Peyer's patch (tissue), 4 donors: ENCODE data around the gene MRE11. TPM values are rescaled to one million over a fixed set of nuclear protein-coding genes. Genes with fewer than 3 reads are reported as not detected.

Experiments
- DNase-seq, 3 donors: peaks; one replicate each; pipeline ENCODE4 v3.0.0-alpha.2; 2017 to 2019
- H3K27ac ChIP-seq, 4 donors: fragments of 200-600 bp; sonication (generic); one replicate each; pipeline ENCODE4 v1.5.1; 2016 to 2019
- H3K27me3 ChIP-seq, 2 donors: fragments of 200-600 bp; sonication (generic); one replicate each; pipeline ENCODE4 v1.5.1; 2019
- H3K36me3 ChIP-seq, 3 donors: fragments of 200-600 bp; sonication (generic); one replicate each; pipeline ENCODE4 v1.5.1; 2016 to 2019
- H3K4me1 ChIP-seq, 4 donors: fragments of 200-600 bp; sonication (generic); one replicate each; pipeline ENCODE4 v1.5.1; 2016 to 2019
- H3K4me3 ChIP-seq, 4 donors: fragments of 200-600 bp; sonication (generic); 1 replicate in 3 of 4; 2 replicates in 1 of 4; pipeline ENCODE4 v1.5.1; 2016 to 2019; ENCODE audit warnings: mild to moderate bottlenecking in 1 of 4
- H3K9me3 ChIP-seq, 4 donors: fragments of 200-600 bp; sonication (generic); one replicate each; pipeline ENCODE4 v1.5.1; 2016 to 2019; ENCODE audit warnings: mild to moderate bottlenecking in 1 of 4
- CTCF ChIP-seq, 6 experiments: fragments of 450-650 bp in 4 of 6; fragments of 200-600 bp in 2 of 6; sonication (generic) in 1 of 6; IDR thresholded peaks; one replicate each; pipeline ENCODE4 v1.5.1; 2017 to 2019; ENCODE audit warnings: antibody characterized with exemption in 6 of 6, mild to moderate bottlenecking in 3 of 6, moderate library complexity in 1 of 6
- POLR2A ChIP-seq, 2 donors: fragments of 450-650 bp; IDR thresholded peaks; one replicate each; pipeline ENCODE4 v1.5.1; 2017; ENCODE audit warnings: antibody characterized with exemption in 2 of 2, mild to moderate bottlenecking in 2 of 2, moderate library complexity in 2 of 2
- total RNA-seq, 4 donors: library from RNA; depleted of rRNA; stranded (reverse); fragments of >200 nt; gene quantifications; one replicate each; pipeline ENCODE4 v1.1.0, GENCODE V29; 2016

The MRE11 gene
- total RNA-seq, 4 donors from 2014 or later = 9.7 to 38.0 (median 14.1) TPM

DNA sequence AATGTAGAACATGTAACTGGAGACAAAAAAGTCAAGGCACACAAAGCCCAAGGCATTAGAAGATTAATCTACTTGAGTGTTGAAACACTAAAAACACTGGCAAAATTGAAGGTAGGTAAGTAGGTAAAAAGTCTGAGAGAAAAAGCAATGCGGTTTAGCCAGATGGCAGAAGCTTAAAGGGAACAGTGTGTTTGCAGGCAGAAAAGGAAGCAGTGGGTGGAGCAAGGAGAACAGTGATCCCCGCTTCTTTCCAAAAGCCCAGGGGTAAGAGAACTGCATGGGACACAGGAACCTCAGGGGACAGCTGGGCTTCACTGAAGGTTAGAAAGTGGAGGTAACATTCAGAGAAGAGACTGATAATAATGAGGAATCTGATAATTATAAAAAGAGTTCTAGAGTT lies 16.0 kb downstream of the MRE11 start:
- no peaks in the 10 kb centered on the region for H3K27me3 ChIP-seq
- DNase-seq = no peak
- TF ChIP-seq POLR2A (IDR thresholded peaks at IDR 0.05) = no peak
- no peak for TF ChIP-seq CTCF (IDR thresholded peaks at IDR 0.05)

DNA sequence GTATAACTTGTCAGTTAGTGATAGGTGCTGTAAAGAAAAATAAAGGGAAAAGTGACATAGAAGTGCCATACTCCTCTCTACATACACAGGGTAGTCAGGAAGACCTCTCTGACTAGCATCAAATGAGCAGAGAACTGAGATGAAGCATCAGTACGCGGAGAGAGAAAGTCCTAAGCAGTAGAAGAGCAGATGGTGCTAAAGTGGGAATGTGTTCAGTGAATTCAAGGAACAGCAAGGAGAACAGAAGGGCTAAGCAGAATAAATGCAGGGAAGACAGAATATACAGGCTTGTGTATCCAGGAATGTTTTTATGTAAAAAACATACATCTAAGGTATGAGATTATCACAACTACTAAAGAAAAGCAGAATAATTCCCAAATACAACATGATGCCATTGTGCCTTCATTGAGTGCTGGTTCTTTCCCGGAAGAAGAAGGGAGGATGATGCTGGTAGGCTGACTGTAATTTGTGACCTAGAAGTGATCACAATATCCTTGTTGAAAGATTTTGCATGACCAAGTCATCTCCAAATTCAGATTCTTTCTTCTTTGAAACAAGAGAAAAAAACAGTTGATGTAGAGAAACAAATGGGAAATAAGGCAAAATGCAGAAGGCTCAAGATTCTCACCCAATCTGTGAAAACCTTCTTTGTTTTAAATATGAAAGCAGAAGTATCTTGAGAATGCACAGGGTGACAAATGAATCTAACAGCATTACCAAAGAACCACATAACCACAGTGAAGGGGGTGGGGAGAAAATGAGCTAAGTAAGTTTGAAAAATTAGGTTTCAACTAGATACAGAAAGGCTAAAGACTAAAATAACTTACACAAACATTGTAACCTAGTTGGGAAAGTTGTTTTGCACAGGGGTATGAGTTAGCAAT lies 20.5 kb downstream of the MRE11 start:
- Histone ChIP-seq H3K4me1 (no peaks in the 10 kb centered on the region), H3K4me3 (no peak overlapping the region), H3K36me3 (peaks cover 0 to 26% (median 0%) of the 10 kb centered on the region in 3 donors), H3K27me3 (no peaks in the 10 kb centered on the region), H3K9me3 (no peaks in the 10 kb centered on the region), H3K27ac (no peak overlapping the region)
- no peak for DNase-seq
- TF ChIP-seq POLR2A (IDR thresholded peaks at IDR 0.05) (no peak), CTCF (IDR thresholded peaks at IDR 0.05) (no peak)

More for the DNA sequence above, 16.0 kb downstream of the MRE11 start:
- H3K27ac ChIP-seq = no peak overlapping the region
- no peaks in the 10 kb centered on the region for H3K9me3 ChIP-seq
- no peaks in the 10 kb centered on the region for H3K4me1 ChIP-seq
- peaks cover 0 to 20% (median 0%) of the 10 kb centered on the region in 3 donors for H3K36me3 ChIP-seq
- H3K4me3 ChIP-seq = no peak overlapping the region

GRCh38 chr11:94469416-94469815 lies 24.2 kb downstream of the MRE11 start:
- no peak for DNase-seq
- no peaks in the 10 kb centered on the region for H3K27me3 ChIP-seq
- no peak overlapping the region for H3K4me3 ChIP-seq
- H3K4me1 ChIP-seq = no peaks in the 10 kb centered on the region
- TF ChIP-seq CTCF (IDR thresholded peaks at IDR 0.05) (no peak), POLR2A (IDR thresholded peaks at IDR 0.05) (no peak)
- peaks cover 0 to 33% (median 0%) of the 10 kb centered on the region in 3 donors for H3K36me3 ChIP-seq
- H3K9me3 ChIP-seq = no peaks in the 10 kb centered on the region
- H3K27ac ChIP-seq = no peak overlapping the region

- no peak for DNase-seq
- no peak for TF ChIP-seq POLR2A (IDR thresholded peaks at IDR 0.05)
- no peak for TF ChIP-seq CTCF (IDR thresholded peaks at IDR 0.05)
- H3K4me3 ChIP-seq = no peak overlapping the region
- peaks cover 0 to 19% (median 0%) of the 10 kb centered on the region in 3 donors for H3K36me3 ChIP-seq
- no peaks in the 10 kb centered on the region for H3K4me1 ChIP-seq
- no peaks in the 10 kb centered on the region for H3K9me3 ChIP-seq
- no peak overlapping the region for H3K27ac ChIP-seq
- H3K27me3 ChIP-seq = no peaks in the 10 kb centered on the region
These were observed 34.1 kb downstream of the MRE11 start for GRCh38 chr11:94459576-94459975.

DNA sequence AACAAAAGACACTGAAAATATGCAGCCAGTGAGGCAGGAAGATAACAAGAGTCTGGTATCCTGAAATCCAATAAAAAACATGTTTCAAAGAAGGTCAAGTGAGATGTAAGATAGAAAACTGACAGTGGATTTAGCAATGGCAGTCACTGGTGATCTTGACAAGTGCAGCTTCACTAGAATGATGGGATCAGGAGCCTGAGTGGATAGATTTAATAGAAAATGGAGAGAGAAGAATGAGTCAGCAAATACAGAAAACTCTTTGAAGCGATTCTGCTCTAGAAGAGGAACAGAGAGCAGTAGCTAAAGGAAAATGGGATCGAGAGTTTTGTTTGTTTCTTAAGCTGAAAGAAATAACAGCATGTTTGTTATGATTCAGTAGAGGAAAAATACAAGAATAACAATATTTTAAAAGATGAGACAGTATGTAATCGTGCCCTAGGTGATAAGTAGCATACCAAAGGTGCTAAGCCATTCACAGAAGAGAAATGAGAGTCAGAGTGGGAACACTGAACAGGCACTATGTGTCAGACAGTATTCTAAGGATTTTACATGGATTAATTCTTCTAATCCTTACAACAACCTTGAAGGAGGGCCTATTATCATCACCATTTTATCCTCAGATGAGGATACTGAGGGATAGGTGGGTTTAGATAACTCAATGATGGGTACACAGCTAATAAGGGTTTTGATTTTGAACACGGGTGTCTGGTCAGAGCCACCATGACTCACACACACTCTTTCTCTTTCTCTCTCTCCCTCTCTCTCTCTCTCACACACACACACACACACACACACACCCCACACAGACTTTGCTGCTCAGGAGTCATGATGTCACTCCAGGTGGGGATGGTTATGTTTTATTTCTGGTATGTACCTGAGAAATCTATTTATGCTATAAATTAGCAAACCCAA lies 36.3 kb downstream of the MRE11 start:
- H3K27ac ChIP-seq = no peak overlapping the region
- no peak for DNase-seq
- no peaks in the 10 kb centered on the region for H3K27me3 ChIP-seq
- no peaks in the 10 kb centered on the region for H3K4me1 ChIP-seq
- H3K4me3 ChIP-seq = no peak overlapping the region
- peaks cover 0 to 23% (median 0%) of the 10 kb centered on the region in 3 donors for H3K36me3 ChIP-seq
- no peaks in the 10 kb centered on the region for H3K9me3 ChIP-seq
- TF ChIP-seq CTCF (IDR thresholded peaks at IDR 0.05) = no peak
